Endodermal cell (in vitro differentiated cells): ENCODE data around the gene PRKCE. TPM values are rescaled to one million over a fixed set of nuclear protein-coding genes. Genes with fewer than 3 reads are reported as not detected.
"Not testable (repeated sequence)": the region's sequence is repeated elsewhere in the genome, so short reads cannot be mapped to it uniquely, and the experiment has no call there.

Experiments
- DNase-seq: peaks from one replicate; pipeline ENCODE4 v3.0.0-alpha.2; 2017
- H3K27ac ChIP-seq: 2 replicates; pipeline ENCODE4 v1.5.1; 2013; ENCODE audit warnings: mild to moderate bottlenecking, low read depth, low read length, moderate library complexity
- H3K27me3 ChIP-seq: 2 replicates; pipeline ENCODE4 v1.6.1; 2013; ENCODE audit warnings: mild to moderate bottlenecking, low read length, moderate library complexity; ENCODE audit not compliant: insufficient read depth, control insufficient read depth, poor library complexity, severe bottlenecking
- H3K36me3 ChIP-seq: 2 replicates; pipeline ENCODE4 v1.7.0; 2013; ENCODE audit warnings: mild to moderate bottlenecking, low read length, moderate library complexity; ENCODE audit not compliant: control insufficient read depth, insufficient read depth
- H3K4me1 ChIP-seq: one replicate; pipeline ENCODE4 v1.7.0; 2013; ENCODE audit warnings: low read length; ENCODE audit not compliant: control insufficient read depth, insufficient read depth
- H3K4me3 ChIP-seq: 2 replicates; pipeline ENCODE4 v1.5.1; 2013; ENCODE audit warnings: mild to moderate bottlenecking, low read length, moderate library complexity
- H3K9ac ChIP-seq: 2 replicates; pipeline ENCODE4 v1.6.1; 2013; ENCODE audit warnings: mild to moderate bottlenecking, low read length, moderate library complexity; ENCODE audit not compliant: poor library complexity, severe bottlenecking; ENCODE audit errors: extremely low read depth
- H3K9me3 ChIP-seq: 2 replicates; pipeline ENCODE4 v1.6.1; 2013; ENCODE audit warnings: mild to moderate bottlenecking, low read length, moderate library complexity; ENCODE audit not compliant: control insufficient read depth
- H3K27ac Mint-ChIP-seq: 2 replicates; pipeline ENCODE4 v1.8.0; 2020; ENCODE audit warnings: mixed read lengths
- H3K27me3 Mint-ChIP-seq: 2 replicates; pipeline ENCODE4 v1.8.0; 2021; ENCODE audit warnings: mild to moderate bottlenecking, mixed read lengths; ENCODE audit not compliant: insufficient read depth
- H3K36me3 Mint-ChIP-seq: 2 replicates; pipeline ENCODE4 v1.8.0; 2020; ENCODE audit warnings: low read depth, mixed read lengths
- H3K4me1 Mint-ChIP-seq: 2 replicates; pipeline ENCODE4 v1.8.0; 2020; ENCODE audit warnings: mixed read lengths
- H3K4me3 Mint-ChIP-seq: 2 replicates; pipeline ENCODE4 v1.8.0; 2020; ENCODE audit warnings: mild to moderate bottlenecking, moderate library complexity, mixed read lengths
- H3K9me3 Mint-ChIP-seq: 2 replicates; pipeline ENCODE4 v1.8.0; 2020; ENCODE audit warnings: mild to moderate bottlenecking, mixed read lengths
- CTCF ChIP-seq: fragments of 200-600 bp; sonication (generic); conservative IDR thresholded peaks from 2 replicates; pipeline ENCODE4 v1.5.0; 2021; ENCODE audit warnings: antibody characterized with exemption, mild to moderate bottlenecking
- WGBS, 2 experiments: methylation state at CpG; one replicate each; pipeline versions ENCODE4 v1.1.5 to v1.1.7; 2013; ENCODE audit warnings: missing lambda C conversion rate in 2 of 2, mixed read lengths in 1 of 2; ENCODE audit not compliant: insufficient coverage in 1 of 2, insufficient read length in 1 of 2; 5-methylcytosine and 5-hydroxymethylcytosine counted together
- total RNA-seq, 2 donors: library from RNA; stranded (reverse); fragmentation: NEBNext Ultra II Directional in 1 of 2; extraction: Animal tissue kit (Norgen Biotek cat#: 25700) in 1 of 2; gene quantifications; 2 replicates in 1 of 2; 3 replicates in 1 of 2; pipeline ENCODE4 v1.2.1, GENCODE V29; 2021

Gene PRKCE
- total RNA-seq, 2 donors from 2014 or later: 1.4 to 1.7 TPM

- Histone ChIP-seq H3K27me3 (no peaks in the 10 kb centered on the region), H3K9me3 (no peaks in the 10 kb centered on the region), H3K36me3 (no peaks in the 10 kb centered on the region), H3K4me3 (no peak overlapping the region), H3K9ac (no peak overlapping the region), H3K27ac (no peak overlapping the region), H3K4me1 (no peaks in the 10 kb centered on the region)
- H3K4me3 Mint-ChIP-seq: no peak overlapping the region
- H3K36me3 Mint-ChIP-seq: no peaks in the 10 kb centered on the region
- no peak for TF ChIP-seq CTCF
- no peaks in the 10 kb centered on the region for H3K4me1 Mint-ChIP-seq
- DNase-seq: no peak
- H3K9me3 Mint-ChIP-seq: peaks cover 10% of the 10 kb centered on the region
- H3K27ac Mint-ChIP-seq: no peak overlapping the region
- WGBS, 2 experiments: 86 to 95% methylated on average over 1 of the region's 1 CpG
- peaks cover 12% of the 10 kb centered on the region for H3K27me3 Mint-ChIP-seq
Observed at GRCh38 chr2:46202453-46202852, 551.0 kb downstream of the PRKCE start.

GRCh38 chr2:46202987-46203386, 551.5 kb downstream of the PRKCE start:
- no peaks in the 10 kb centered on the region for H3K4me1 ChIP-seq
- WGBS, 2 experiments: 90 to 98% methylated on average over 5 of the region's 5 CpGs
- Mint-ChIP-seq H3K36me3 (no peaks in the 10 kb centered on the region), H3K4me1 (no peaks in the 10 kb centered on the region), H3K27ac (no peak overlapping the region), H3K4me3 (no peak overlapping the region), H3K9me3 (peaks cover 10% of the 10 kb centered on the region), H3K27me3 (peaks cover 12% of the 10 kb centered on the region)
- H3K27me3 ChIP-seq: no peaks in the 10 kb centered on the region
- H3K36me3 ChIP-seq: no peaks in the 10 kb centered on the region
- H3K9ac ChIP-seq: no peak overlapping the region
- no peak overlapping the region for H3K27ac ChIP-seq
- no peak for DNase-seq
- H3K4me3 ChIP-seq: no peak overlapping the region
- no peaks in the 10 kb centered on the region for H3K9me3 ChIP-seq
- no peak for TF ChIP-seq CTCF

DNA sequence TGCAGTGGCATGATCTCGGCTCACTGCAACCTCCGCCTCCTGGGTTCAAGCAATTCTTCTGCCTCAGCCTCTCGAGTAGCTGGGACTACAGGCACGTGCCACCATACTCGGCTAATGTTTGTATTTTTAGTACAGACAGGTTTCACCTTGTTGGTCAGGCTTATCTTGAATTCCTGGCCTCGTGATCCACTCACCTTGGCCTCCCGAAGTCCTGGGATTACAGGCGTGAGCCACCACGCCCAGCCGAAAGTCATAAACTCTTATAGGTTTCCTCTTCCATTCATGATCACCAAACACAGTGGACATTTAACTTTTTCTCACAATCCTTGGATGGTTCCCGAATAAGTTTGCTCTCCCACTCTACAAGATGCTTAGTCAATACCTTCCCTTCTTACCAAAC, 552.2 kb downstream of the PRKCE start:
- H3K4me3 Mint-ChIP-seq, H3K27me3 ChIP-seq, H3K4me1 ChIP-seq, H3K36me3 ChIP-seq, H3K36me3 Mint-ChIP-seq, H3K9me3 ChIP-seq, H3K9ac ChIP-seq, H3K27ac ChIP-seq, DNase-seq, H3K27ac Mint-ChIP-seq, H3K4me1 Mint-ChIP-seq, H3K4me3 ChIP-seq: not testable (repeated sequence)
- 90% methylated on average over 11 of the region's 11 CpGs for WGBS, 2 experiments
- peaks cover 15% of the 10 kb centered on the region for H3K9me3 Mint-ChIP-seq
- H3K27me3 Mint-ChIP-seq: peaks cover 12% of the 10 kb centered on the region

DNA sequence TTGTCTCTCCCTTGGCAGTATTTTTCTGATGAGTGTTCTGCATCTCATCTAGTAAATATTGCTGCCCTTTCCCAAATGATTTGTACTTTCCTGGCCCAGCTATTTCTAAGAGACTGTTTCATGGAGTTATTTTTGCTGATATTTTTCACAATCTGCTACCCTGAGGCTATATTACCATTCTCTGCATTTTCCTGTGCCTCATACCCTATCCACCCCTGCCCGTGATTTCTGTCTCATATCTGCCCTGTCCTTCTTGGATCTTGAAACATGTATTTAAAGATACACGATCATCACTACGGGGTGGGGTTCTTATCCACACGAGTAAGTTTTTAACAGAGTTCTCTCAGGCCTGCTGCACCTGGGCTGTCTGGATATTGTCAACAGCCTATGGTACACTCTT, 556.1 kb downstream of the PRKCE start:
- DNase-seq: no peak
- peaks cover 13% of the 10 kb centered on the region for H3K9me3 ChIP-seq
- H3K4me1 ChIP-seq: no peaks in the 10 kb centered on the region
- no peak overlapping the region for H3K27ac Mint-ChIP-seq
- no peak overlapping the region for H3K27ac ChIP-seq
- H3K4me1 Mint-ChIP-seq: no peaks in the 10 kb centered on the region
- H3K27me3 Mint-ChIP-seq: peaks cover 5% of the 10 kb centered on the region
- H3K27me3 ChIP-seq: no peaks in the 10 kb centered on the region
- TF ChIP-seq CTCF: no peak
- H3K9me3 Mint-ChIP-seq: peaks cover 25% of the 10 kb centered on the region
- WGBS, 2 experiments: 91 to 100% methylated on average over 3 to 4 of the region's 4 CpGs
- H3K36me3 Mint-ChIP-seq: peaks cover 2% of the 10 kb centered on the region
- H3K4me3 ChIP-seq: no peak overlapping the region
- no peaks in the 10 kb centered on the region for H3K36me3 ChIP-seq
- H3K9ac ChIP-seq: no peak overlapping the region
- H3K4me3 Mint-ChIP-seq: no peak overlapping the region
